Coronary artery (tissue), 2 donors: ENCODE data around the gene DHRS13.

Experiments used
- DNase-seq: peaks from one replicate; pipeline ENCODE4 v3.0.0-alpha.2; 2017; ENCODE audit warnings: low spot score
- H3K27ac ChIP-seq, 2 donors: fragments of 200-600 bp; sonication (generic); one replicate each; pipeline ENCODE4 v1.5.1; 2016 to 2019
- H3K4me3 ChIP-seq: fragments of 200-600 bp; sonication (generic); 2 replicates; pipeline ENCODE4 v1.5.1; 2016; ENCODE audit warnings: mild to moderate bottlenecking, moderate library complexity
- CTCF ChIP-seq: fragments of 200-600 bp; sonication (generic); IDR thresholded peaks from one replicate; pipeline ENCODE4 v1.5.1; 2019; ENCODE audit warnings: antibody characterized with exemption

DHRS13 gene

GRCh38 chr17:28911411-28912045 lies 8.6 kb upstream of the DHRS13 start:
- TF ChIP-seq CTCF = no peak
- H3K27ac ChIP-seq = no peak overlapping the region
- no peak for DNase-seq
- H3K4me3 ChIP-seq = no peak overlapping the region

- DNase-seq = no peak
- Histone ChIP-seq H3K4me3 (no peak overlapping the region), H3K27ac (no peak overlapping the region)
- TF ChIP-seq CTCF = no peak
Observed at GRCh38 chr17:28910534-28910933, 7.7 kb upstream of the DHRS13 start.

- peak overlapping the region; percentile 66 to 84 for H3K27ac ChIP-seq
- no peak for DNase-seq
- H3K4me3 ChIP-seq = no peak overlapping the region
- TF ChIP-seq CTCF = no peak
Observed at GRCh38 chr17:28908640-28909167, 5.8 kb upstream of the DHRS13 start.

- no peak for DNase-seq
- Histone ChIP-seq H3K27ac (peak overlapping the region; percentile 66 to 84), H3K4me3 (no peak overlapping the region)
- TF ChIP-seq CTCF = no peak
Observed at GRCh38 chr17:28907709-28908475, 5.0 kb upstream of the DHRS13 start.

- DNase-seq = no peak
- H3K27ac ChIP-seq = peak overlapping the region in 1 of 2 donors; percentile 66
- no peak for TF ChIP-seq CTCF
- no peak overlapping the region for H3K4me3 ChIP-seq
Observed at GRCh38 chr17:28906706-28907438, 4.0 kb upstream of the DHRS13 start.

GRCh38 chr17:28906276-28906675 lies 3.4 kb upstream of the DHRS13 start:
- no peak for DNase-seq
- Histone ChIP-seq H3K27ac (no peak overlapping the region), H3K4me3 (no peak overlapping the region)
- TF ChIP-seq CTCF = no peak
